Panc1 (cell line): Measurements from ENCODE around the gene NIT2. TPM values are rescaled to one million over a fixed set of nuclear protein-coding genes. Genes with fewer than 3 reads are reported as not detected.

Experiments
- ATAC-seq: fragments of 200-7000 bp; cut with Tn5 transposase; 2 replicates; pipeline ENCODE4 v1.9.1; 2020; ENCODE audit warnings: mild to moderate bottlenecking, moderate library complexity
- BruUV-seq: library from RNA; stranded (reverse); fragments of 400-500 nt; replicated peaks from 2 replicates; lab custom pipeline; 2021; lab: Mats Ljungman, UMichigan
- CTCF ChIA-PET: fragments of 300-600 bp; sonication (Branson Sonifier 250); formaldehyde crosslinking; loops from one replicate; lab custom pipeline; 2022; ENCODE audit warnings: antibody characterized with exemption; lab: Charles Lee
- POLR2A ChIA-PET: fragments of 300-600 bp; sonication (Branson Sonifier 250); formaldehyde crosslinking; loops from one replicate; lab custom pipeline; 2022; ENCODE audit warnings: antibody characterized with exemption; lab: Charles Lee
- DNase-seq: peaks from one replicate; pipeline ENCODE4 v3.0.0-alpha.2; 2010; ENCODE audit warnings: low read depth, low spot score
- H3K27ac ChIP-seq: 2 replicates; pipeline ENCODE4 v1.5.1; 2011; ENCODE audit warnings: mild to moderate bottlenecking, low read length, inconsistent platforms
- H3K27me3 ChIP-seq: fragments of 200-500 bp; sonication (Bioruptor generic); 2 replicates; pipeline ENCODE4 v1.6.0; 2014; ENCODE audit warnings: low read length, inconsistent platforms; ENCODE audit not compliant: control insufficient read depth, insufficient read depth
- H3K36me3 ChIP-seq: fragments of 200-500 bp; sonication (Bioruptor generic); 2 replicates; pipeline ENCODE4 v1.5.1; 2014; ENCODE audit warnings: inconsistent platforms, mild to moderate bottlenecking, low read length, moderate library complexity; ENCODE audit not compliant: control insufficient read depth, insufficient read depth
- H3K4me1 ChIP-seq: 2 replicates; pipeline ENCODE4 v1.5.1; 2011; ENCODE audit warnings: inconsistent platforms, mild to moderate bottlenecking, low read length, moderate library complexity; ENCODE audit not compliant: control insufficient read depth, insufficient read depth
- H3K4me3 ChIP-seq, 2 experiments: 2 replicates each; pipeline ENCODE4 v1.5.1; 2011 to 2012; ENCODE audit warnings: low read depth in 2 of 2, low read length in 2 of 2, mild to moderate bottlenecking in 2 of 2, inconsistent platforms in 1 of 2, moderate library complexity in 1 of 2
- H3K9me3 ChIP-seq: fragments of 200-500 bp; sonication (Bioruptor generic); 2 replicates; pipeline ENCODE4 v1.5.1; 2014; ENCODE audit warnings: low read depth, mild to moderate bottlenecking, inconsistent platforms, low read length, moderate library complexity; ENCODE audit not compliant: control insufficient read depth, insufficient read depth
- POLR2AphosphoS5 ChIP-seq: IDR thresholded peaks from 2 replicates; pipeline ENCODE4 v1.6.1; 2012; ENCODE audit warnings: mild to moderate bottlenecking, low read depth, low read length, moderate library complexity
- SIN3A ChIP-seq: IDR thresholded peaks from 2 replicates; pipeline ENCODE4 v1.6.1; 2012; ENCODE audit warnings: low read depth, mild to moderate bottlenecking, low read length, moderate library complexity, borderline replicate concordance; ENCODE audit not compliant: insufficient read depth
- TCF7L2 ChIP-seq: IDR thresholded peaks from 2 replicates; pipeline ENCODE4 v1.6.1; 2011; ENCODE audit warnings: mild to moderate bottlenecking, low read depth, low read length, inconsistent platforms
- in situ Hi-C: cut with HindIII; loops from 2 replicates; pipeline ENCODE4 v1.10.0; 2016; ENCODE audit warnings: low sequenced_read_pairs, low pct_unique_long_range_greater_than_20kb
- intact Hi-C: fragments of 100-400 bp; cut with micrococcal nuclease; formaldehyde crosslinking; loops from one replicate; pipeline ENCODE4 v1.10.0; 2022; ENCODE audit not compliant: unreplicated experiment
- total RNA-seq: library from RNA; stranded (reverse); gene quantifications from one replicate; pipeline ENCODE4 v1.2.1, GENCODE V29; 2021; ENCODE audit not compliant: unreplicated experiment
- TF ChIP-seq, protein P1 (sequence below): fragments of 450-650 bp; IDR thresholded peaks from 2 replicates; pipeline ENCODE4 v1.5.1; 2017; ENCODE audit warnings: mild to moderate bottlenecking
- TF ChIP-seq, protein P2 (sequence below), 2 experiments: IDR thresholded peaks; 2 replicates each; pipeline ENCODE4 v1.6.1; 2011 to 2012; ENCODE audit warnings: low read depth in 2 of 2, control low read depth in 1 of 2, low read length in 1 of 2, mild to moderate bottlenecking in 1 of 2, moderate library complexity in 1 of 2; ENCODE audit not compliant: insufficient read depth in 1 of 2

NIT2 gene
- total RNA-seq, 1 experiment from 2014 or later = 97.2 TPM

DNA sequence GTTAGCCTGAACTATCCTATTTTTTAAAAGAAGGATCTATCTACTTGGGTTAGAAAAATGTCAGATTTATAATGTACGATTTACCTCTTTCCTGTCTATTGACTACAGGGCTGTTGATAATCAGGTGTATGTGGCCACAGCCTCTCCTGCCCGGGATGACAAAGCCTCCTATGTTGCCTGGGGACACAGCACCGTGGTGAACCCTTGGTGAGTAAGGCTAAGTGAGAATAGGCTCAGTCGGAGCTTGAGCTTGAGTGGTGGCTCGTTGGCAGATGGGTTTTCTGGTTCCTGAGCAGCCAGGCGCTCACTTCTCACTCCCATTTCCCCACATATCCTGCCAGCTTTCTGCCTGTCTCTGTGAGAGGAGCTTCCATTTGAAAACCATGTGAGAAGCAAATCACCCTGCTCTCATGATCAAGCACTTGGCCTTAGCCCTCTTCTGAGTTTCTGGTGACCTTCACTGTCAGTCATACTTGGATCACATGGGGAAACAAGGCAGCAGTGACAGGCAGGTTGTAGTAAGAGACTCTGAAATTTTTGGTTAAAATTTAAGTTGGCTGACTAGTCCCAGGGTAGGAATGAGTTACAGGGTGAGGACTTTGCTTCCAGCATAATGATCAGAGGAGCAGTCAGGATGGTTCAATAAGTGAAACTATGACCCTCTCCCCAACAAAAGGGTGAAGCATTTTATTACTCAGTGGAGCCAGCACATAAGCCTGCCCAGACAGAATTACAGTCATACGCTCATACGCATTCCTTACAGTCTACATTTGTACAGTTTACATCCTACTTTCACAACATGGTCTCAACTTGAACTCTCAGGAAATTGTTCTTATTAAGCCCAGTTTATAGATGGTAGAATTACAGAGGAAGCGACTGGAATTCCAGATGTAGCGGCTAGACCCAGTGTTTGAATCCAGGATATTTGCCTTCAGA, 18.0 kb downstream of the NIT2 start:
- intact Hi-C loops (no loop called here), in situ Hi-C loops (no loop called here)
- no peaks in the 10 kb centered on the region; the same call in 1 of the 2 replicates for H3K9me3 ChIP-seq
- peaks cover 21% of the 10 kb centered on the region for H3K36me3 ChIP-seq
- H3K4me3 ChIP-seq = no peak overlapping the region
- no peak overlapping the region for H3K27ac ChIP-seq
- ChIA-PET CTCF (no interaction called here), POLR2A (no interaction called here)
- BruUV-seq = no TSS peak
- H3K4me1 ChIP-seq = no peaks in the 10 kb centered on the region
- ATAC-seq = no peak
- DNase-seq = no peak
- H3K27me3 ChIP-seq = no peaks in the 10 kb centered on the region
- TF ChIP-seq SIN3A (no peak), TCF7L2 (no peak), POLR2AphosphoS5 (no peak)
- TF ChIP-seq, protein P1, sequence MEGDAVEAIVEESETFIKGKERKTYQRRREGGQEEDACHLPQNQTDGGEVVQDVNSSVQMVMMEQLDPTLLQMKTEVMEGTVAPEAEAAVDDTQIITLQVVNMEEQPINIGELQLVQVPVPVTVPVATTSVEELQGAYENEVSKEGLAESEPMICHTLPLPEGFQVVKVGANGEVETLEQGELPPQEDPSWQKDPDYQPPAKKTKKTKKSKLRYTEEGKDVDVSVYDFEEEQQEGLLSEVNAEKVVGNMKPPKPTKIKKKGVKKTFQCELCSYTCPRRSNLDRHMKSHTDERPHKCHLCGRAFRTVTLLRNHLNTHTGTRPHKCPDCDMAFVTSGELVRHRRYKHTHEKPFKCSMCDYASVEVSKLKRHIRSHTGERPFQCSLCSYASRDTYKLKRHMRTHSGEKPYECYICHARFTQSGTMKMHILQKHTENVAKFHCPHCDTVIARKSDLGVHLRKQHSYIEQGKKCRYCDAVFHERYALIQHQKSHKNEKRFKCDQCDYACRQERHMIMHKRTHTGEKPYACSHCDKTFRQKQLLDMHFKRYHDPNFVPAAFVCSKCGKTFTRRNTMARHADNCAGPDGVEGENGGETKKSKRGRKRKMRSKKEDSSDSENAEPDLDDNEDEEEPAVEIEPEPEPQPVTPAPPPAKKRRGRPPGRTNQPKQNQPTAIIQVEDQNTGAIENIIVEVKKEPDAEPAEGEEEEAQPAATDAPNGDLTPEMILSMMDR = no peak
- TF ChIP-seq, protein P2, sequence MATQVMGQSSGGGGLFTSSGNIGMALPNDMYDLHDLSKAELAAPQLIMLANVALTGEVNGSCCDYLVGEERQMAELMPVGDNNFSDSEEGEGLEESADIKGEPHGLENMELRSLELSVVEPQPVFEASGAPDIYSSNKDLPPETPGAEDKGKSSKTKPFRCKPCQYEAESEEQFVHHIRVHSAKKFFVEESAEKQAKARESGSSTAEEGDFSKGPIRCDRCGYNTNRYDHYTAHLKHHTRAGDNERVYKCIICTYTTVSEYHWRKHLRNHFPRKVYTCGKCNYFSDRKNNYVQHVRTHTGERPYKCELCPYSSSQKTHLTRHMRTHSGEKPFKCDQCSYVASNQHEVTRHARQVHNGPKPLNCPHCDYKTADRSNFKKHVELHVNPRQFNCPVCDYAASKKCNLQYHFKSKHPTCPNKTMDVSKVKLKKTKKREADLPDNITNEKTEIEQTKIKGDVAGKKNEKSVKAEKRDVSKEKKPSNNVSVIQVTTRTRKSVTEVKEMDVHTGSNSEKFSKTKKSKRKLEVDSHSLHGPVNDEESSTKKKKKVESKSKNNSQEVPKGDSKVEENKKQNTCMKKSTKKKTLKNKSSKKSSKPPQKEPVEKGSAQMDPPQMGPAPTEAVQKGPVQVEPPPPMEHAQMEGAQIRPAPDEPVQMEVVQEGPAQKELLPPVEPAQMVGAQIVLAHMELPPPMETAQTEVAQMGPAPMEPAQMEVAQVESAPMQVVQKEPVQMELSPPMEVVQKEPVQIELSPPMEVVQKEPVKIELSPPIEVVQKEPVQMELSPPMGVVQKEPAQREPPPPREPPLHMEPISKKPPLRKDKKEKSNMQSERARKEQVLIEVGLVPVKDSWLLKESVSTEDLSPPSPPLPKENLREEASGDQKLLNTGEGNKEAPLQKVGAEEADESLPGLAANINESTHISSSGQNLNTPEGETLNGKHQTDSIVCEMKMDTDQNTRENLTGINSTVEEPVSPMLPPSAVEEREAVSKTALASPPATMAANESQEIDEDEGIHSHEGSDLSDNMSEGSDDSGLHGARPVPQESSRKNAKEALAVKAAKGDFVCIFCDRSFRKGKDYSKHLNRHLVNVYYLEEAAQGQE (IDR thresholded peaks at IDR 0.05; ENCODE audit: insufficient read depth in 1 of 2, low read depth in 2 of 2, low read length in 1 of 2) = no peak

DNA sequence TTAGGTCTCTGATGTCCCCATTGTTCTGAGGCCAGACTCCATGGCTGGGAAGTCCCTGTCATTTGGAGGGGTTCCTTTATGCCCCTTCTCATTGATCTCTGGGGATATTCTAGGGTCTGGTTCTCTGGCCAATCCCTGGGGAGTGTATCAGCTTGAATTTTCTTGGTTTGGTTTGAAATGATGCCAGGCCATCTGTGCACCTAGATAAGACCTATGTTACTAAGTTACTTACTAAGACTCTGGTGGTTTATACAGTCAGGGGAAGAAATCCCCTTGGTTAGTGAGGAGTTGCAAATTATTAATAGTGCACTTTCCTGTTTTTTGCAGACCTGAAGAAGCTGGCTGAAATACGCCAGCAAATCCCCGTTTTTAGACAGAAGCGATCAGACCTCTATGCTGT, 20.3 kb downstream of the NIT2 start:
- no peaks in the 10 kb centered on the region for H3K27me3 ChIP-seq
- intact Hi-C loops (no loop called here), in situ Hi-C loops (no loop called here)
- no TSS peak for BruUV-seq
- TF ChIP-seq, protein P2 (IDR thresholded peaks at IDR 0.05; ENCODE audit: insufficient read depth in 1 of 2, low read depth in 2 of 2, low read length in 1 of 2) = no peak
- no peak for TF ChIP-seq POLR2AphosphoS5
- no peak for TF ChIP-seq SIN3A
- TF ChIP-seq, protein P1 = no peak
- no peak for TF ChIP-seq TCF7L2
- DNase-seq (no peak), ATAC-seq (no peak)
- H3K9me3 ChIP-seq = no peaks in the 10 kb centered on the region; the same call in 1 of the 2 replicates
- H3K4me1 ChIP-seq = no peaks in the 10 kb centered on the region
- CTCF ChIA-PET = no interaction called here
- H3K27ac ChIP-seq = no peak overlapping the region
- POLR2A ChIA-PET = no interaction called here
- no peak overlapping the region for H3K4me3 ChIP-seq
- peaks cover 21% of the 10 kb centered on the region for H3K36me3 ChIP-seq
